OCI-LY3 (cell line): ENCODE measurements around the gene TCF21.

Source experiments
- H2AFZ ChIP-seq: fragments of 200-600, 300-600 bp; shearing (Covaris generic); 2 replicates; pipeline ENCODE4 v1.6.0; 2014; ENCODE audit warnings: antibody characterized with exemption, low read depth, low read length
- H3K27ac ChIP-seq: fragments of 200-600, 300-600 bp; sonication (generic); 2 replicates; pipeline ENCODE4 v1.5.1; 2014; ENCODE audit warnings: mild to moderate bottlenecking, low read length, moderate library complexity, mixed read lengths
- H3K27me3 ChIP-seq: fragments of 200-600, 300-600 bp; sonication (generic); 2 replicates; pipeline ENCODE4 v1.6.1; 2014; ENCODE audit warnings: low read depth, low read length, mixed read lengths
- H3K36me3 ChIP-seq: fragments of 200-600, 300-600 bp; sonication (generic); replicated peaks from 2 replicates; pipeline ENCODE3; 2014; ENCODE audit warnings: low read depth, low read length, mixed read lengths
- H3K4me1 ChIP-seq: fragments of 300-600, 200-600 bp; sonication (generic); 2 replicates; pipeline ENCODE4 v1.6.1; 2014; ENCODE audit warnings: low read length, mixed read lengths
- H3K4me2 ChIP-seq: fragments of 200-600, 300-600 bp; sonication (generic); 2 replicates; pipeline ENCODE4 v1.6.1; 2014; ENCODE audit warnings: low read length, mixed read lengths
- H3K4me3 ChIP-seq: fragments of 300-600, 200-600 bp; sonication (generic); 2 replicates; pipeline ENCODE4 v1.5.1; 2014; ENCODE audit warnings: antibody characterized with exemption, mild to moderate bottlenecking, low read length, moderate library complexity
- H3K79me2 ChIP-seq: fragments of 300-600, 200-600 bp; shearing (Covaris generic); 2 replicates; pipeline ENCODE4 v1.6.1; 2014; ENCODE audit warnings: mild to moderate bottlenecking, low read length, mixed read lengths
- H3K9ac ChIP-seq: fragments of 300-600, 200-600 bp; shearing (Covaris generic); 2 replicates; pipeline ENCODE4 v1.6.0; 2014; ENCODE audit warnings: mild to moderate bottlenecking, low read length, moderate library complexity
- H3K9me3 ChIP-seq: fragments of 200-600, 300-600 bp; shearing (Covaris generic); 2 replicates; pipeline ENCODE4 v1.6.1; 2014; ENCODE audit warnings: low read length, mixed read lengths; ENCODE audit not compliant: insufficient read depth
- H4K20me1 ChIP-seq: fragments of 200-600, 300-600 bp; sonication (generic); 2 replicates; pipeline ENCODE4 v1.6.1; 2016; ENCODE audit warnings: low read length, mixed read lengths; ENCODE audit not compliant: insufficient read depth
- CTCF ChIP-seq: fragments of 200-600, 300-600 bp; sonication (generic); IDR thresholded peaks from 2 replicates; pipeline ENCODE4 v1.5.1; 2014; ENCODE audit warnings: antibody characterized with exemption, low read length, low read depth
- EZH2phosphoT487 ChIP-seq: fragments of 200-600 bp; shearing (Covaris generic); IDR thresholded peaks from 2 replicates; pipeline ENCODE4 v1.6.1; 2018; ENCODE audit warnings: antibody characterized with exemption, mixed run types, low read depth

Gene TCF21

GRCh38 chr6:133917781-133918180 is 28.9 kb downstream of the TCF21 start:
- Histone ChIP-seq H3K27ac (no peak overlapping the region), H3K36me3 (no peaks in the 10 kb centered on the region), H3K79me2 (no peaks in the 10 kb centered on the region), H4K20me1 (no peaks in the 10 kb centered on the region), H2AFZ (no peak overlapping the region), H3K4me2 (no peak overlapping the region), H3K9me3 (no peaks in the 10 kb centered on the region), H3K4me1 (peaks cover 10% of the 10 kb centered on the region; the same call in 1 of the 2 replicates), H3K27me3 (peaks cover 4% of the 10 kb centered on the region), H3K4me3 (no peak overlapping the region), H3K9ac (no peak overlapping the region)
- no peak for TF ChIP-seq CTCF
- no peak for TF ChIP-seq EZH2phosphoT487

DNA sequence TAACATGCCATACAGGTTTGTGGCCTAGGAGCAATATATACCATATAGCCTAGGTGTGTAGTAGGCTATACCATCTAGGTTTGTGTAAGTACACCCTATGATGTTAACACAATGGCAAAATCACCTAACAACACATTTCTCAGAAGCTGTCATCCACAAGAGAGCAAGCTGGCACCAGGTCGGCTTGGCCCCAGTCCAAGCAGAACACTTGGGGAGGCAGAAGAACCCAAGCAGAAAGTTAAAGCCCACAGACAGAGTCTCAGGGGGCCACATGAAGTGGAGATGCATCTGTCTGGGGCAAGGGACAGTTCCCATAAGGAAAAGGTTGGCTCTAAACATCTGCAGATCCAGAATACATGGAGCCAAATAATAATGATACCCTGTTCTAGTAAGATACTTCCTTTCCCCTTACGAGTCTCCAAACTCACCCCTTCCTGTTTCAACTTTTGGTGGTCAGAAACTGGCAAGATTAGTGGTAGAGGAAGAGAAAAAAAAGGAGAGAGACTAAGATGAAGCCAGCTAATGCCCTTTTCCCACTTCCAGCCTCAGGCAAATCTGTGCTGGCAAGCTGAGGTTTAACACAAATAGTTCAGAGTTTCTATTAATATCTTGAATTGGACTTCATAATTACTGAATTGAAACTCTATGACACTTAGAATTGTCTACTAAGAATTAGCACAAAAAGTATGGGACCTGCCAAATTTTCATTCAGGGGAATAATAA is 29.5 kb downstream of the TCF21 start:
- TF ChIP-seq EZH2phosphoT487 (no peak), CTCF (no peak)

GRCh38 chr6:133919362-133919761 is 30.4 kb downstream of the TCF21 start:
- Histone ChIP-seq H3K4me3 (no peak overlapping the region), H3K36me3 (no peaks in the 10 kb centered on the region), H3K4me2 (no peak overlapping the region), H2AFZ (no peak overlapping the region), H3K9me3 (no peaks in the 10 kb centered on the region), H4K20me1 (no peaks in the 10 kb centered on the region), H3K9ac (no peak overlapping the region), H3K4me1 (peaks cover 13% of the 10 kb centered on the region), H3K79me2 (no peaks in the 10 kb centered on the region), H3K27me3 (peaks cover 4% of the 10 kb centered on the region), H3K27ac (no peak overlapping the region)
- no peak for TF ChIP-seq EZH2phosphoT487
- TF ChIP-seq CTCF = no peak

More for the DNA sequence above, 29.5 kb downstream of the TCF21 start:
- Histone ChIP-seq H3K27ac (no peak overlapping the region), H3K9ac (no peak overlapping the region), H3K36me3 (no peaks in the 10 kb centered on the region), H3K27me3 (peaks cover 4% of the 10 kb centered on the region), H4K20me1 (no peaks in the 10 kb centered on the region), H3K9me3 (no peaks in the 10 kb centered on the region), H2AFZ (no peak overlapping the region), H3K79me2 (no peaks in the 10 kb centered on the region), H3K4me1 (peaks cover 10% of the 10 kb centered on the region; the same call in 1 of the 2 replicates), H3K4me2 (no peak overlapping the region), H3K4me3 (no peak overlapping the region)

GRCh38 chr6:133921249-133921859 is 32.4 kb downstream of the TCF21 start:
- Histone ChIP-seq H3K36me3 (no peaks in the 10 kb centered on the region), H3K9me3 (no peaks in the 10 kb centered on the region), H3K4me2 (peak overlapping the region; percentile 49), H3K4me3 (peak overlapping the region; percentile 64), H3K4me1 (peaks cover 13% of the 10 kb centered on the region), H3K79me2 (no peaks in the 10 kb centered on the region), H3K27me3 (peaks cover 11% of the 10 kb centered on the region), H4K20me1 (no peaks in the 10 kb centered on the region), H3K9ac (no peak overlapping the region), H3K27ac (no peak overlapping the region), H2AFZ (peak overlapping the region; percentile 69; the same call in 1 of the 2 replicates)
- TF ChIP-seq CTCF = peak; percentile 58
- no peak for TF ChIP-seq EZH2phosphoT487
